ENCODE measurements around the gene GNG7.
"Not testable (repeated sequence)": the region's sequence is repeated elsewhere in the genome, so short reads cannot be mapped to it uniquely, and the experiment has no call there.

GNG7 gene

GRCh38 chr19:2711172-2711874 is 8.8 kb upstream of the GNG7 start:
- DNase-seq: no peak

GRCh38 chr19:2706251-2706650 is 3.8 kb upstream of the GNG7 start:
- no peak for DNase-seq

GRCh38 chr19:2703691-2704216 is 1.3 kb upstream of the GNG7 start:
- peak; percentile 53 for DNase-seq

GRCh38 chr19:2703077-2703437 is 563 bp upstream of the GNG7 start:
- no peak for DNase-seq

- no peak for DNase-seq
Observed at GRCh38 chr19:2701361-2702169, 929 bp downstream of the GNG7 start.

GRCh38 chr19:2700660-2701360 is 1.7 kb downstream of the GNG7 start:
- DNase-seq: no peak

- DNase-seq: no peak
Observed at GRCh38 chr19:2699413-2700140, 2.9 kb downstream of the GNG7 start.

- no peak for DNase-seq
Observed at GRCh38 chr19:2694196-2694595, 8.3 kb downstream of the GNG7 start.

GRCh38 chr19:2693492-2694160 is 8.9 kb downstream of the GNG7 start:
- DNase-seq: no peak

GRCh38 chr19:2691951-2692350 is 10.5 kb downstream of the GNG7 start:
- no peak for DNase-seq

GRCh38 chr19:2690856-2691255 is 11.6 kb downstream of the GNG7 start:
- DNase-seq: no peak

GRCh38 chr19:2686360-2686759 is 16.1 kb downstream of the GNG7 start:
- no peak for DNase-seq

GRCh38 chr19:2685204-2685704 is 17.2 kb downstream of the GNG7 start:
- no peak for DNase-seq

GRCh38 chr19:2683430-2684003 is 19.0 kb downstream of the GNG7 start:
- DNase-seq: no peak

GRCh38 chr19:2680808-2681207 is 21.7 kb downstream of the GNG7 start:
- DNase-seq: no peak

- no peak for DNase-seq
Observed at GRCh38 chr19:2679439-2679838, 23.1 kb downstream of the GNG7 start.

GRCh38 chr19:2678948-2679347 is 23.5 kb downstream of the GNG7 start:
- not testable (repeated sequence) for DNase-seq

- DNase-seq: no peak
Observed at GRCh38 chr19:2678044-2678671, 24.3 kb downstream of the GNG7 start.

GRCh38 chr19:2676823-2677222 is 25.7 kb downstream of the GNG7 start:
- DNase-seq: no peak

GRCh38 chr19:2675892-2676291 is 26.6 kb downstream of the GNG7 start:
- no peak for DNase-seq

- DNase-seq: no peak
Observed at GRCh38 chr19:2670217-2670616, 32.3 kb downstream of the GNG7 start.
